Endodermal cell (in vitro differentiated cells): ENCODE measurements around the gene ARHGEF28. TPM values are rescaled to one million over a fixed set of nuclear protein-coding genes. Genes with fewer than 3 reads are reported as not detected.

Experiments used
- DNase-seq: peaks from one replicate; pipeline ENCODE4 v3.0.0-alpha.2; 2017
- H3K27ac ChIP-seq: 2 replicates; pipeline ENCODE4 v1.5.1; 2013; ENCODE audit warnings: mild to moderate bottlenecking, low read depth, low read length, moderate library complexity
- H3K27me3 ChIP-seq: 2 replicates; pipeline ENCODE4 v1.6.1; 2013; ENCODE audit warnings: mild to moderate bottlenecking, low read length, moderate library complexity; ENCODE audit not compliant: insufficient read depth, control insufficient read depth, poor library complexity, severe bottlenecking
- H3K36me3 ChIP-seq: 2 replicates; pipeline ENCODE4 v1.7.0; 2013; ENCODE audit warnings: mild to moderate bottlenecking, low read length, moderate library complexity; ENCODE audit not compliant: control insufficient read depth, insufficient read depth
- H3K4me1 ChIP-seq: one replicate; pipeline ENCODE4 v1.7.0; 2013; ENCODE audit warnings: low read length; ENCODE audit not compliant: control insufficient read depth, insufficient read depth
- H3K4me3 ChIP-seq: 2 replicates; pipeline ENCODE4 v1.5.1; 2013; ENCODE audit warnings: mild to moderate bottlenecking, low read length, moderate library complexity
- H3K9ac ChIP-seq: 2 replicates; pipeline ENCODE4 v1.6.1; 2013; ENCODE audit warnings: mild to moderate bottlenecking, low read length, moderate library complexity; ENCODE audit not compliant: poor library complexity, severe bottlenecking; ENCODE audit errors: extremely low read depth
- H3K9me3 ChIP-seq: 2 replicates; pipeline ENCODE4 v1.6.1; 2013; ENCODE audit warnings: mild to moderate bottlenecking, low read length, moderate library complexity; ENCODE audit not compliant: control insufficient read depth
- H3K27ac Mint-ChIP-seq: 2 replicates; pipeline ENCODE4 v1.8.0; 2020; ENCODE audit warnings: mixed read lengths
- H3K27me3 Mint-ChIP-seq: 2 replicates; pipeline ENCODE4 v1.8.0; 2021; ENCODE audit warnings: mild to moderate bottlenecking, mixed read lengths; ENCODE audit not compliant: insufficient read depth
- H3K36me3 Mint-ChIP-seq: 2 replicates; pipeline ENCODE4 v1.8.0; 2020; ENCODE audit warnings: low read depth, mixed read lengths
- H3K4me1 Mint-ChIP-seq: 2 replicates; pipeline ENCODE4 v1.8.0; 2020; ENCODE audit warnings: mixed read lengths
- H3K4me3 Mint-ChIP-seq: 2 replicates; pipeline ENCODE4 v1.8.0; 2020; ENCODE audit warnings: mild to moderate bottlenecking, moderate library complexity, mixed read lengths
- H3K9me3 Mint-ChIP-seq: 2 replicates; pipeline ENCODE4 v1.8.0; 2020; ENCODE audit warnings: mild to moderate bottlenecking, mixed read lengths
- WGBS, 2 experiments: methylation state at CpG; one replicate each; pipeline versions ENCODE4 v1.1.5 to v1.1.7; 2013; ENCODE audit warnings: missing lambda C conversion rate in 2 of 2, mixed read lengths in 1 of 2; ENCODE audit not compliant: insufficient coverage in 1 of 2, insufficient read length in 1 of 2; 5-methylcytosine and 5-hydroxymethylcytosine counted together
- total RNA-seq, 2 donors: library from RNA; stranded (reverse); fragmentation: NEBNext Ultra II Directional in 1 of 2; extraction: Animal tissue kit (Norgen Biotek cat#: 25700) in 1 of 2; gene quantifications; 2 replicates in 1 of 2; 3 replicates in 1 of 2; pipeline ENCODE4 v1.2.1, GENCODE V29; 2021
- TF ChIP-seq, protein P1 (sequence below): fragments of 200-600 bp; sonication (generic); conservative IDR thresholded peaks from 2 replicates; pipeline ENCODE4 v1.5.0; 2021; ENCODE audit warnings: antibody characterized with exemption, mild to moderate bottlenecking

Gene ARHGEF28
- total RNA-seq, 2 donors from 2014 or later = 0.92 to 1.2 TPM

DNA sequence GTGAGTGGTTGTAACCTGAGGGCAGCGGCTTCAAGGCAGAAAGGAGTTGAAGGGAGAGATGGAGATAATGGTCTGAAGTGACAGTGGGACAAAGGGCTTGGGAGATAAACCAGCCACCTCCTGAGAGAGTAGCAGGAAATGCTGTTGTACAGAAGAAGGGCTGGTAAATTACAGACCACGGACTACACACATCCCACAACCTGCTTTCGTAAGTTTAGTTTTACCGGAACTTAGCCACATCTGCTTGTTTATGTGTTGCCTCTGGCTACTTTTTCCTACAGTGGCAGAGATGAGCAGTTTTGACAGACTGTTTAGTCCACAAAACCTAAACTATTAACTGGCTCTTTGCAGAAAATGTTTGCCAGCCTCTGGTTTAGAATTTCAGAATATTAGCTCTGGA lies 269.5 kb downstream of the ARHGEF28 start:
- Histone ChIP-seq H3K36me3 (no peaks in the 10 kb centered on the region), H3K4me3 (no peak overlapping the region), H3K27ac (no peak overlapping the region), H3K9ac (no peak overlapping the region), H3K9me3 (no peaks in the 10 kb centered on the region), H3K27me3 (peaks cover 5% of the 10 kb centered on the region), H3K4me1 (no peaks in the 10 kb centered on the region)
- no peak for DNase-seq
- H3K4me3 Mint-ChIP-seq = no peak overlapping the region
- TF ChIP-seq, protein P1, sequence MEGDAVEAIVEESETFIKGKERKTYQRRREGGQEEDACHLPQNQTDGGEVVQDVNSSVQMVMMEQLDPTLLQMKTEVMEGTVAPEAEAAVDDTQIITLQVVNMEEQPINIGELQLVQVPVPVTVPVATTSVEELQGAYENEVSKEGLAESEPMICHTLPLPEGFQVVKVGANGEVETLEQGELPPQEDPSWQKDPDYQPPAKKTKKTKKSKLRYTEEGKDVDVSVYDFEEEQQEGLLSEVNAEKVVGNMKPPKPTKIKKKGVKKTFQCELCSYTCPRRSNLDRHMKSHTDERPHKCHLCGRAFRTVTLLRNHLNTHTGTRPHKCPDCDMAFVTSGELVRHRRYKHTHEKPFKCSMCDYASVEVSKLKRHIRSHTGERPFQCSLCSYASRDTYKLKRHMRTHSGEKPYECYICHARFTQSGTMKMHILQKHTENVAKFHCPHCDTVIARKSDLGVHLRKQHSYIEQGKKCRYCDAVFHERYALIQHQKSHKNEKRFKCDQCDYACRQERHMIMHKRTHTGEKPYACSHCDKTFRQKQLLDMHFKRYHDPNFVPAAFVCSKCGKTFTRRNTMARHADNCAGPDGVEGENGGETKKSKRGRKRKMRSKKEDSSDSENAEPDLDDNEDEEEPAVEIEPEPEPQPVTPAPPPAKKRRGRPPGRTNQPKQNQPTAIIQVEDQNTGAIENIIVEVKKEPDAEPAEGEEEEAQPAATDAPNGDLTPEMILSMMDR = no peak
- H3K9me3 Mint-ChIP-seq = no peaks in the 10 kb centered on the region
- no peak overlapping the region for H3K27ac Mint-ChIP-seq
- no peaks in the 10 kb centered on the region for H3K36me3 Mint-ChIP-seq
- 91 to 93% methylated on average over 4 of the region's 4 CpGs for WGBS, 2 experiments
- H3K27me3 Mint-ChIP-seq = no peaks in the 10 kb centered on the region
- peaks cover 5% of the 10 kb centered on the region for H3K4me1 Mint-ChIP-seq

DNA sequence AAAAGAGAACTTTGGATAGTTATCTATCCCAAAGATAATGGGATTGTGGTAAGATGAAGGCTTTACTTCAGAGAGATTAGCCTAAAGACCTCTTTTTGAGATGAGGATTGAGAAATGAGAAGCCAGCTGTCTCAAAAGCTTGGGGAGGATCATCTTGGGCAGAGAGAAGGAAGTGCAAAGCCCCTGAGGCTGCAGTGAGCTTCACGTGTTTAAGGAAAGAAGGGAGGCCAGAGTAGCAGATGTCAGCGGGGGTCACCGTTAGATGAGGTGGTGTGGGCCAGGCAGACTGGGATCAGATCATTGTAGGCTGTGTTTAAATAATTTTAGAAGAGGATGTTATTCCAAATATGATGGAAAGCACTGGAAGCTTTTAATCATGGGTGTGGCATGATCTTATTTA lies 270.1 kb downstream of the ARHGEF28 start:
- Mint-ChIP-seq H3K36me3 (no peaks in the 10 kb centered on the region), H3K4me3 (no peak overlapping the region), H3K27ac (no peak overlapping the region), H3K4me1 (peaks cover 5% of the 10 kb centered on the region), H3K9me3 (no peaks in the 10 kb centered on the region), H3K27me3 (no peaks in the 10 kb centered on the region)
- Histone ChIP-seq H3K9me3 (no peaks in the 10 kb centered on the region), H3K4me3 (no peak overlapping the region), H3K27ac (no peak overlapping the region), H3K9ac (no peak overlapping the region), H3K27me3 (peaks cover 5% of the 10 kb centered on the region), H3K4me1 (no peaks in the 10 kb centered on the region), H3K36me3 (no peaks in the 10 kb centered on the region)
- WGBS, 2 experiments = 87% methylated on average over 3 of the region's 3 CpGs; no CpG with 5 or more reads in 1 of the 2 experiments
- DNase-seq = no peak
- TF ChIP-seq, protein P1 = no peak

DNA sequence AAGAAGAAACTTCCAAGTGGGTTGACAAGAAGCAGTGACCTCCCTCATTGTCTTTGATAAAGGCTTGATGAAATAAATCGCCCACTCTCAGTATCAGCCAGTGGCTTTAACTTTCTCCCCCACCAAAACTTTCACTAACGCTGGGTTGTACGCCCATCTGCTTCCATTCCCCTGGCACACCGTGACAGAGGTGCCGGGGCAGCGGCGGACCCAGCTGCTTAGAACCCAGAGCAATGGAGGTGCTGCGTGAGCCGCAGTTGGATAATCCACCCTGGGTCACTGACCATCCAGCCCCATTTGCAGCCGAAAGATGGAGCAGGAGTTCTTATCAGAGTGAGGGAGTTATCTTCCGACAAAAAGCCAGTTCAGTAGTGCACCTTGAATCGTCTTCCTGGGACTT lies 270.7 kb downstream of the ARHGEF28 start:
- H3K36me3 ChIP-seq = no peaks in the 10 kb centered on the region
- Mint-ChIP-seq H3K27ac (no peak overlapping the region), H3K9me3 (no peaks in the 10 kb centered on the region), H3K27me3 (no peaks in the 10 kb centered on the region), H3K4me1 (peaks cover 7% of the 10 kb centered on the region), H3K4me3 (no peak overlapping the region), H3K36me3 (no peaks in the 10 kb centered on the region)
- TF ChIP-seq, protein P1 = no peak
- H3K27me3 ChIP-seq = peaks cover 5% of the 10 kb centered on the region
- DNase-seq = no peak
- H3K9me3 ChIP-seq = no peaks in the 10 kb centered on the region
- H3K4me1 ChIP-seq = no peaks in the 10 kb centered on the region
- 96 to 97% methylated on average over 4 to 12 of the region's 12 CpGs for WGBS, 2 experiments
- no peak overlapping the region for H3K9ac ChIP-seq
- no peak overlapping the region for H3K4me3 ChIP-seq
- H3K27ac ChIP-seq = no peak overlapping the region
